GM12878 (cell line): Measurements from ENCODE around the gene UNC13A. TPM values are rescaled to one million over a fixed set of nuclear protein-coding genes. Genes with fewer than 3 reads are reported as not detected.
"Not testable (repeated sequence)": the region's sequence is repeated elsewhere in the genome, so short reads cannot be mapped to it uniquely, and the experiment has no call there.

Experiments used
- ATAC-seq: fragments of 200-7000 bp; cut with Tn5 transposase; 3 replicates; pipeline ENCODE4 v1.9.1; 2020; ENCODE audit warnings: mild to moderate bottlenecking, moderate library complexity
- BruUV-seq: library from RNA; stranded (reverse); fragments of 400-500 nt; replicated peaks from 2 replicates; lab custom pipeline; 2021; lab: Mats Ljungman, UMichigan
- CTCF ChIA-PET: fragments of 300-600 bp; sonication (Branson Sonifier 250); formaldehyde crosslinking; extraction: SDS; loops from one replicate; lab custom pipeline; 2021; ENCODE audit warnings: inconsistent platforms; lab: Yijun Ruan, JAX
- POLR2A ChIA-PET: fragments of 350-600 bp; formaldehyde crosslinking; extraction: SDS; loops from one replicate; lab custom pipeline; 2021; ENCODE audit warnings: inconsistent platforms; lab: Charles Lee
- RAD21 ChIA-PET: fragments of 300-600 bp; sonication (Branson Sonifier 250); formaldehyde crosslinking; loops from one replicate; lab custom pipeline; 2023; ENCODE audit warnings: antibody characterized with exemption; ENCODE audit not compliant: unreplicated experiment; lab: Charles Lee
- SMC1A ChIA-PET: fragments of 300-600 bp; sonication (Branson Sonifier 250); formaldehyde crosslinking; loops from one replicate; lab custom pipeline; 2023; ENCODE audit not compliant: unreplicated experiment, uncharacterized antibody; lab: Charles Lee
- DNase-seq: peaks from one replicate; pipeline ENCODE4 v3.0.0-alpha.2; 2011; ENCODE audit warnings: low read depth, low spot score
- FAIRE-seq: peaks from 3 replicates; lab custom pipeline; 2011; peaks lifted over from hg19 to GRCh38; lab: Jason Lieb, UNC
- H2AFZ ChIP-seq: 2 replicates; pipeline ENCODE4 v1.6.0; 2011; ENCODE audit warnings: low read depth, low read length, control low read depth; ENCODE audit not compliant: control insufficient read depth
- H3K27ac ChIP-seq: 2 replicates; pipeline ENCODE4 v1.5.1; 2011; ENCODE audit warnings: control low read depth; ENCODE audit not compliant: control insufficient read depth, insufficient read depth
- H3K27me3 ChIP-seq, 2 experiments: replicated peaks in 1 of 2; 2 replicates each; pipeline versions ENCODE4 v1.6.0 to v1.6.1; 2011; ENCODE audit warnings: low read length in 1 of 2; ENCODE audit not compliant: control insufficient read depth in 2 of 2, insufficient read depth in 2 of 2
- H3K36me3 ChIP-seq, 2 experiments: 2 replicates each; pipeline ENCODE4 v1.5.1; 2011; ENCODE audit warnings: low read length in 1 of 2; ENCODE audit not compliant: control insufficient read depth in 2 of 2, insufficient read depth in 2 of 2
- H3K4me1 ChIP-seq: 2 replicates; pipeline ENCODE4 v1.6.1; 2011; ENCODE audit warnings: mild to moderate bottlenecking, low read length, moderate library complexity, mixed read lengths; ENCODE audit not compliant: control insufficient read depth, insufficient read depth
- H3K4me2 ChIP-seq: 2 replicates; pipeline ENCODE4 v1.6.0; 2011; ENCODE audit warnings: control low read depth; ENCODE audit not compliant: control insufficient read depth, insufficient read depth
- H3K4me3 ChIP-seq: fragments of 200-600 bp; sonication (generic); 2 replicates; pipeline ENCODE4 v1.5.1; 2016
- H3K79me2 ChIP-seq: 2 replicates; pipeline ENCODE4 v1.6.0; 2011; ENCODE audit warnings: low read length; ENCODE audit not compliant: control insufficient read depth, insufficient read depth
- H3K9ac ChIP-seq: 2 replicates; pipeline ENCODE4 v1.8.0; 2011; ENCODE audit warnings: low read length, control low read depth, mixed read lengths; ENCODE audit not compliant: control insufficient read depth, insufficient read depth
- H3K9me3 ChIP-seq: replicated peaks from 3 replicates; pipeline ENCODE4 v1.5.1; 2011; ENCODE audit warnings: mild to moderate bottlenecking, low read length; ENCODE audit not compliant: control insufficient read depth, insufficient read depth
- H4K20me1 ChIP-seq: 2 replicates; pipeline ENCODE4 v1.6.0; 2011; ENCODE audit not compliant: control insufficient read depth, insufficient read depth
- CHD4 ChIP-seq: fragments of 200-600 bp; sonication (generic); IDR thresholded peaks from 2 replicates; pipeline ENCODE4 v1.6.1; 2016; ENCODE audit warnings: mild to moderate bottlenecking
- EZH2 ChIP-seq: IDR thresholded peaks from 2 replicates; pipeline ENCODE4 v1.6.1; 2012; ENCODE audit warnings: low read depth, mild to moderate bottlenecking, control low read depth, inconsistent platforms, low read length, borderline replicate concordance; ENCODE audit not compliant: control insufficient read depth
- MEF2B ChIP-seq: fragments of 450-650 bp; IDR thresholded peaks from 2 replicates; pipeline ENCODE4 v1.6.1; 2018; ENCODE audit warnings: mild to moderate bottlenecking, moderate library complexity; ENCODE audit not compliant: partially characterized antibody, poor library complexity, severe bottlenecking
- NFXL1 ChIP-seq: fragments of 450-650 bp; IDR thresholded peaks from 2 replicates; pipeline ENCODE4 v1.6.1; 2017; ENCODE audit warnings: antibody characterized with exemption, mild to moderate bottlenecking, borderline replicate concordance
- PML ChIP-seq: IDR thresholded peaks from 2 replicates; pipeline ENCODE4 v1.6.1; 2012; ENCODE audit warnings: low read length, inconsistent platforms
- SMAD5 ChIP-seq: IDR thresholded peaks from 2 replicates; pipeline ENCODE4 v1.6.1; 2016; ENCODE audit warnings: antibody characterized with exemption, low read depth
- SMC3 ChIP-seq: IDR thresholded peaks from 2 replicates; pipeline ENCODE4 v1.6.1; 2011; ENCODE audit warnings: low read length, improper control_type of control experiment, borderline replicate concordance
- ZNF274 ChIP-seq: IDR thresholded peaks from one replicate; pipeline ENCODE4 v1.8.0; 2011; ENCODE audit not compliant: insufficient read length, insufficient read depth
- ZNF622 ChIP-seq: fragments of 450-650 bp; IDR thresholded peaks from 2 replicates; pipeline ENCODE4 v1.6.1; 2017; ENCODE audit warnings: mild to moderate bottlenecking, inconsistent platforms
- ZSCAN29 ChIP-seq: fragments of 450-650 bp; IDR thresholded peaks from 2 replicates; pipeline ENCODE4 v1.6.1; 2017; ENCODE audit warnings: mild to moderate bottlenecking, moderate library complexity
- WGBS: methylation state at CpG from one replicate; pipeline ENCODE4 v1.1.6; 2016; ENCODE audit warnings: low lambda C conversion rate; ENCODE audit not compliant: insufficient replicate concordance, insufficient coverage; ENCODE audit errors: missing lambda C conversion rate; 5-methylcytosine and 5-hydroxymethylcytosine counted together
- in situ Hi-C: fragments of 300-500 bp; cut with MboI; formaldehyde crosslinking; loops from 9 replicates; pipeline ENCODE4 v1.14.3; 2018; ENCODE audit warnings: mixed read lengths
- intact Hi-C: fragments of 100-400 bp; cut with micrococcal nuclease; formaldehyde crosslinking; loops from one replicate; pipeline ENCODE4 v1.14.2; 2022; ENCODE audit not compliant: unreplicated experiment
- polyA plus RNA-seq, 11 experiments: library from polyadenylated mRNA; depleted of rRNA in 4 of 11; unstranded in 6 of 11; stranded (reverse) in 5 of 11; fragments of >200 nt; fragmentation: Nextera tagmentation in 4 of 11; fragmentation: Illumina TruSeq in 1 of 11; extraction: Ambion mirVana in 4 of 11; extraction: Trizol in 1 of 11; gene quantifications; 1 replicate in 1 of 11; 2 replicates in 10 of 11; pipeline versions ENCODE4 v1.2.1 to v1.2.3, GENCODE V29; 2011 to 2016; ENCODE audit warnings: inconsistent platforms in 2 of 11, missing spikeins in 2 of 11, low read depth in 1 of 11
- total RNA-seq, 4 experiments: library from RNA; depleted of rRNA in 3 of 4; stranded (reverse); fragments of >200 nt in 3 of 4; fragmentation: Illumina TruSeq in 1 of 4; extraction: Trizol in 1 of 4; gene quantifications; 2 replicates each; pipeline versions ENCODE4 v1.2.1 to v1.2.3, GENCODE V29; 2013 to 2021

The UNC13A gene
- total and polyA plus RNA-seq, 10 of the 15 experiments (the other 5 are each of a cell fraction or from before 2014, with no cell fraction given) = under 0.01 to 0.23 (median 0.13) TPM; not detected in 1

DNA sequence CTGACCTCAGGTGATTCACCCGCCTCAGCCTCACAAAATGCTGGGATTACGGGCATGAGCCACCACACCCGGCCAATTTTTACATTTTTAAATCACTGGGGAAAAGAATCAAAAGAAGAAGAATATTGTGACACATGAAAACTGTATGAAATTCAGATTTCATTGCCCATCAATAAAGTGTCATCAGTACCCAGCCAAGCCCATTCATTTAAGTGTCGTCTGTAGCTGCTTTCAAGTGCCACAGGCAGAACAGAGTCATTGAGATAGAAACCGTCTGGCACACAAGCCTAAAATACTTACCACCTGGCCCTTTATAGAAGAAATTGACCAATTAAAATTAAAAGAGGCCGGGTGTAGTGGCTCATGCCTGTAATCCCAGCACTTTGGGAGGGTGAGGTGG is 117.4 kb downstream of the UNC13A start:
- ChIA-PET POLR2A (no interaction called here), SMC1A (no interaction called here), CTCF (interaction anchor here (1.3 to 7.6 kb wide), 3 partner anchors 9 to 75 kb away, joined by 3 to 114 read pairs (median 19); no protein-coding TSS in a partner anchor), RAD21 (no interaction called here)
- no peak overlapping the region for H2AFZ ChIP-seq
- in situ Hi-C loops (no loop called here), intact Hi-C loops (loop anchor here (5.0 kb wide), 1 partner anchor 73 kb away; no protein-coding TSS in a partner anchor)
- H4K20me1 ChIP-seq = no peaks in the 10 kb centered on the region
- peaks cover 22 to 27% of the 10 kb centered on the region in 2 experiments for H3K36me3 ChIP-seq
- H3K27ac ChIP-seq = no peak overlapping the region
- H3K9ac ChIP-seq = no peak overlapping the region
- TF ChIP-seq ZNF622 = no peak
- no peak for TF ChIP-seq CHD4
- TF ChIP-seq SMAD5 = no peak
- TF ChIP-seq ZSCAN29 = no peak
- no peak for TF ChIP-seq PML
- no peak for TF ChIP-seq ZNF274
- TF ChIP-seq MEF2B = no peak
- no peak for TF ChIP-seq EZH2
- no peak for TF ChIP-seq SMC3
- no peak for TF ChIP-seq NFXL1
- H3K4me3 ChIP-seq = no peak overlapping the region
- ATAC-seq (no peak), FAIRE-seq (no peak), DNase-seq (no peak)
- H3K9me3 ChIP-seq = no peaks in the 10 kb centered on the region
- BruUV-seq = no TSS peak
- H3K4me2 ChIP-seq = no peak overlapping the region
- 90% methylated on average over 6 of the region's 6 CpGs for WGBS
- no peaks in the 10 kb centered on the region for H3K27me3 ChIP-seq
- H3K79me2 ChIP-seq = no peaks in the 10 kb centered on the region
- H3K4me1 ChIP-seq = no peaks in the 10 kb centered on the region

DNA sequence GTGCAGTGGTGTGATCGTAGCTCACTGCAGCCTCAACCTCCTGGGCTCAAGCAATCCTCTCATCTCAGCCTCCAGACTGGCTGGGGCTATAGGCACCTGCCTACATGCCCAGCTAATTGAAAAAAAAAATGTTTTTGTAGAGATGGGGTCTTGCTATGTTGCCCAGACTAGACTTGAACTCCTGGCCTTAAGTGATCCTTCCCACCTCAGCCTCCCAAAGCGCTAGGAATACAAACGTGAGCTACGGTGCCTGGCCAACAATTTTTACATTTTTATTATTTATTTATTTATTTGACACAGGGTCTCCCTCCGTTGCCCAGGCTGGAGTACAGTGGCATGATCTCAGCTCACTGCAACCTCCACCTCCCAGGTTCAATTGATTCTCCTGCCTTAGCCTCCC is 117.9 kb downstream of the UNC13A start:
- POLR2A ChIA-PET, in situ Hi-C loops, H3K27ac ChIP-seq, H2AFZ ChIP-seq, RAD21 ChIA-PET, H3K27me3 ChIP-seq, H3K9me3 ChIP-seq, BruUV-seq, ATAC-seq, H4K20me1 ChIP-seq, H3K4me2 ChIP-seq, H3K4me3 ChIP-seq, H3K79me2 ChIP-seq, H3K4me1 ChIP-seq, FAIRE-seq, DNase-seq, H3K9ac ChIP-seq: not testable (repeated sequence)
- ChIA-PET CTCF (interaction anchor here (1.3 to 7.6 kb wide), 2 partner anchors 9 to 74 kb away, joined by 3 to 114 read pairs; no protein-coding TSS in a partner anchor), SMC1A (interaction anchor here (0.9 kb wide), 1 partner anchor 14 kb away, joined by 3 read pairs; no protein-coding TSS in a partner anchor)
- intact Hi-C loops = loop anchor here (5.0 kb wide), 1 partner anchor 73 kb away; no protein-coding TSS in a partner anchor
- WGBS = 100% methylated on average over 5 of the region's 5 CpGs
- peaks cover 22 to 27% of the 10 kb centered on the region in 2 experiments for H3K36me3 ChIP-seq
